H9 (cell line): Measurements from ENCODE around the gene SLC30A3. TPM values are rescaled to one million over a fixed set of nuclear protein-coding genes. Genes with fewer than 3 reads are reported as not detected.

Experiments used
- DNase-seq: peaks from one replicate; pipeline ENCODE4 v3.0.0-alpha.2; 2017
- H2AFZ ChIP-seq: one replicate; pipeline ENCODE4 v1.6.1; 2013; ENCODE audit warnings: mild to moderate bottlenecking, low read length, control low read depth, moderate library complexity
- H2AK5ac ChIP-seq: 2 replicates; pipeline ENCODE4 v1.6.1; 2013; ENCODE audit warnings: low read length, control low read depth, mixed read lengths; ENCODE audit not compliant: insufficient read length
- H2BK120ac ChIP-seq: one replicate; pipeline ENCODE4 v1.6.1; 2013; ENCODE audit warnings: low read depth, mild to moderate bottlenecking, low read length, control low read depth, inconsistent platforms; ENCODE audit not compliant: poor library complexity, severe bottlenecking
- H2BK12ac ChIP-seq: 2 replicates; pipeline ENCODE4 v1.6.1; 2013; ENCODE audit warnings: low read length, control low read depth, mixed read lengths, low read depth; ENCODE audit not compliant: insufficient read length
- H2BK15ac ChIP-seq: 2 replicates; pipeline ENCODE4 v1.6.1; 2013; ENCODE audit warnings: low read depth, low read length, control low read depth
- H2BK20ac ChIP-seq: one replicate; pipeline ENCODE4 v1.6.1; 2013; ENCODE audit warnings: low read depth, mild to moderate bottlenecking, low read length, control low read depth, inconsistent platforms; ENCODE audit not compliant: poor library complexity, severe bottlenecking
- H2BK5ac ChIP-seq: 2 replicates; pipeline ENCODE4 v1.6.1; 2013; ENCODE audit warnings: low read length, control low read depth, mixed read lengths; ENCODE audit not compliant: insufficient read length
- H3K14ac ChIP-seq: 2 replicates; pipeline ENCODE4 v1.6.1; 2013; ENCODE audit warnings: low read length, control low read depth; ENCODE audit not compliant: insufficient read depth
- H3K18ac ChIP-seq: 2 replicates; pipeline ENCODE4 v1.6.1; 2013; ENCODE audit warnings: low read depth, mild to moderate bottlenecking, mixed read lengths, low read length, control low read depth; ENCODE audit not compliant: insufficient read length
- H3K23ac ChIP-seq: 2 replicates; pipeline ENCODE4 v1.6.1; 2013; ENCODE audit warnings: low read length, control low read depth, mixed read lengths, low read depth; ENCODE audit not compliant: insufficient read length
- H3K23me2 ChIP-seq: 2 replicates; pipeline ENCODE4 v1.6.1; 2013; ENCODE audit warnings: low read depth, mild to moderate bottlenecking, mixed read lengths, low read length, control low read depth; ENCODE audit not compliant: insufficient read length, poor library complexity, severe bottlenecking
- H3K27ac ChIP-seq: 2 replicates; pipeline ENCODE4 v1.5.1; 2013; ENCODE audit warnings: low read length, control low read depth, mixed read lengths, low read depth; ENCODE audit not compliant: insufficient read length
- H3K27me3 ChIP-seq: 2 replicates; pipeline ENCODE4 v1.6.1; 2013; ENCODE audit warnings: low read length, control low read depth, inconsistent platforms; ENCODE audit not compliant: insufficient read depth
- H3K4ac ChIP-seq: 2 replicates; pipeline ENCODE4 v1.6.1; 2013; ENCODE audit warnings: low read depth, mild to moderate bottlenecking, control low read depth, inconsistent platforms, low read length, moderate library complexity
- H3K4me1 ChIP-seq: 2 replicates; pipeline ENCODE4 v1.6.1; 2013; ENCODE audit warnings: low read length, control low read depth, inconsistent platforms; ENCODE audit not compliant: insufficient read depth
- H3K4me2 ChIP-seq: 2 replicates; pipeline ENCODE4 v1.6.1; 2013; ENCODE audit warnings: low read length, control low read depth, mixed read lengths; ENCODE audit not compliant: insufficient read length, insufficient read depth
- H3K56ac ChIP-seq: 2 replicates; pipeline ENCODE4 v1.6.1; 2013; ENCODE audit warnings: low read depth, mild to moderate bottlenecking, mixed read lengths, low read length, control low read depth; ENCODE audit not compliant: insufficient read length
- H3K79me1 ChIP-seq: 2 replicates; pipeline ENCODE4 v1.6.1; 2013; ENCODE audit warnings: low read depth, mild to moderate bottlenecking, moderate library complexity, low read length, control low read depth, inconsistent platforms; ENCODE audit not compliant: insufficient read depth, poor library complexity, severe bottlenecking
- H3K79me2 ChIP-seq: 2 replicates; pipeline ENCODE4 v1.6.1; 2013; ENCODE audit warnings: low read length, control low read depth, inconsistent platforms; ENCODE audit not compliant: insufficient read depth
- H3K9ac ChIP-seq: 2 replicates; pipeline ENCODE4 v1.6.1; 2013; ENCODE audit warnings: low read length, control low read depth, mixed read lengths; ENCODE audit not compliant: insufficient read length; ENCODE audit errors: extremely low read depth
- H3K9me3 ChIP-seq: one replicate; pipeline ENCODE4 v1.6.1; 2013; ENCODE audit warnings: low read depth, low read length, inconsistent platforms; ENCODE audit not compliant: control insufficient read depth
- H3T11ph ChIP-seq: one replicate; pipeline ENCODE4 v1.6.1; 2013; ENCODE audit warnings: mild to moderate bottlenecking, low read length, control low read depth, inconsistent platforms
- H4K20me1 ChIP-seq: one replicate; pipeline ENCODE4 v1.6.1; 2013; ENCODE audit not compliant: control insufficient read depth, insufficient read length, insufficient read depth
- H4K5ac ChIP-seq: 2 replicates; pipeline ENCODE4 v1.6.1; 2013; ENCODE audit warnings: low read depth, mild to moderate bottlenecking, mixed read lengths, low read length, control low read depth; ENCODE audit not compliant: insufficient read length
- H4K8ac ChIP-seq: replicated peaks from 2 replicates; pipeline ENCODE4 v1.6.1; 2013; ENCODE audit warnings: low read length, control low read depth, mixed read lengths, low read depth; ENCODE audit not compliant: insufficient read length
- H4K91ac ChIP-seq: 2 replicates; pipeline ENCODE4 v1.6.1; 2013; ENCODE audit warnings: low read depth, mild to moderate bottlenecking, moderate library complexity, mixed read lengths, low read length, control low read depth; ENCODE audit not compliant: insufficient read length
- H3K27ac Mint-ChIP-seq, 3 experiments: 2 replicates in 2 of 3; 3 replicates in 1 of 3; pipeline ENCODE4 v1.8.0; 2020 to 2021; ENCODE audit warnings: mixed read lengths in 3 of 3, mild to moderate bottlenecking in 1 of 3, moderate library complexity in 1 of 3
- H3K27me3 Mint-ChIP-seq: 2 replicates; pipeline ENCODE4 v1.8.0; 2021; ENCODE audit warnings: low read depth, mild to moderate bottlenecking, moderate library complexity, mixed read lengths
- H3K36me3 Mint-ChIP-seq, 3 experiments: 2 replicates in 2 of 3; 3 replicates in 1 of 3; pipeline ENCODE4 v1.8.0; 2020 to 2021; ENCODE audit warnings: low read depth in 3 of 3, mixed read lengths in 3 of 3; ENCODE audit not compliant: insufficient read depth in 1 of 3
- H3K4me1 Mint-ChIP-seq, 2 experiments: 2 replicates each; pipeline ENCODE4 v1.8.0; 2020; ENCODE audit warnings: mixed read lengths in 2 of 2
- H3K4me3 Mint-ChIP-seq, 2 experiments: 2 replicates in 1 of 2; 3 replicates in 1 of 2; pipeline ENCODE4 v1.8.0; 2020 to 2021; ENCODE audit warnings: mild to moderate bottlenecking in 2 of 2, mixed read lengths in 2 of 2, moderate library complexity in 1 of 2
- H3K9me3 Mint-ChIP-seq, 2 experiments: 2 replicates in 1 of 2; 3 replicates in 1 of 2; pipeline ENCODE4 v1.8.0; 2020; ENCODE audit warnings: mild to moderate bottlenecking in 2 of 2, mixed read lengths in 2 of 2, moderate library complexity in 1 of 2
- WGBS: extraction: QIAGEN DNeasy Blood & Tissue Kit; methylation state at CpG from one replicate; pipeline ENCODE4 v1.1.7; 2013; ENCODE audit warnings: missing lambda C conversion rate, low lambda C conversion rate, mixed read lengths; ENCODE audit not compliant: insufficient read length; ENCODE audit errors: extremely low coverage; 5-methylcytosine and 5-hydroxymethylcytosine counted together
- total RNA-seq: library from RNA; stranded (reverse); gene quantifications from 2 replicates; pipeline ENCODE4 v1.2.1, GENCODE V29; 2021
- TF ChIP-seq, protein P1 (sequence below): fragments of 200-600 bp; sonication (generic); conservative IDR thresholded peaks from 3 replicates; pipeline ENCODE4 v1.8.0; 2021; ENCODE audit warnings: antibody characterized with exemption, mild to moderate bottlenecking

The SLC30A3 gene
- total RNA-seq, 1 experiment from 2014 or later = 2.5 TPM

DNA sequence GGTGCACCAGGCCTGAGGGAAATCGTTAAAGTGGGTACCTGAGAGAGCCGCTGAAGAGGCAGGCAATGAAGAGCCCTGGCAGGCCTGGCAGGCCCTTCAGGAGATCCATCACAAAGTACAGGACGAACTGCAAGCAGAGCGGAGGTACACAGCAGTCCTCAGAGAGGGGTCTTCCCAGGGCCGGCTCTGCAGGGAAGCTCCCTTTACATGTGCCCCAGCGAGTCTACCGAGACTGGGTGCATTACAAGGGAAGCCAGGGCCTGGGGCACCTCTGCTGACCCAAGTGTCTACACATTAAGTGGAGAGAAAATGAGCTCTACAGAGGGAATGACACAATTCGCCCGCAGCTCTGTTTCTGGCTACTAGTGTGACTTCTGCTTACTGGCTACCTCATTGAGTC lies 59.1 kb downstream of the SLC30A3 start:
- no peak overlapping the region for H3K18ac ChIP-seq

More for the DNA sequence above, 59.1 kb downstream of the SLC30A3 start:
- Histone ChIP-seq H3K79me2 (no peaks in the 10 kb centered on the region), H3K56ac (no peak overlapping the region), H2AFZ (no peak overlapping the region), H3K79me1 (no peaks in the 10 kb centered on the region), H2AK5ac (no peak overlapping the region), H2BK20ac (no peak overlapping the region), H4K91ac (no peak overlapping the region), H3K14ac (no peak overlapping the region), H3K9me3 (no peaks in the 10 kb centered on the region), H3K27ac (no peak overlapping the region), H3K4me1 (no peaks in the 10 kb centered on the region), H2BK15ac (no peak overlapping the region), H4K5ac (no peak overlapping the region), H4K20me1 (no peaks in the 10 kb centered on the region), H3K27me3 (no peaks in the 10 kb centered on the region), H3K23ac (no peak overlapping the region), H3K9ac (no peak overlapping the region), H2BK120ac (no peak overlapping the region), H3K4ac (no peak overlapping the region), H3K4me2 (no peak overlapping the region), H2BK5ac (no peak overlapping the region), H4K8ac (no peak overlapping the region), H3T11ph (no peak overlapping the region), H3K23me2 (no peaks in the 10 kb centered on the region), H2BK12ac (no peak overlapping the region)
- WGBS = no CpG with 5 or more reads among the region's 9 CpGs
- Mint-ChIP-seq H3K36me3 (peaks cover 65 to 97% (median 92%) of the 10 kb centered on the region in 3 experiments), H3K9me3 (no peaks in the 10 kb centered on the region), H3K4me1 (peaks cover 7 to 9% of the 10 kb centered on the region in 2 experiments), H3K27ac (no peak overlapping the region), H3K27me3 (no peaks in the 10 kb centered on the region), H3K4me3 (no peak overlapping the region)
- DNase-seq = no peak
- TF ChIP-seq, protein P1, sequence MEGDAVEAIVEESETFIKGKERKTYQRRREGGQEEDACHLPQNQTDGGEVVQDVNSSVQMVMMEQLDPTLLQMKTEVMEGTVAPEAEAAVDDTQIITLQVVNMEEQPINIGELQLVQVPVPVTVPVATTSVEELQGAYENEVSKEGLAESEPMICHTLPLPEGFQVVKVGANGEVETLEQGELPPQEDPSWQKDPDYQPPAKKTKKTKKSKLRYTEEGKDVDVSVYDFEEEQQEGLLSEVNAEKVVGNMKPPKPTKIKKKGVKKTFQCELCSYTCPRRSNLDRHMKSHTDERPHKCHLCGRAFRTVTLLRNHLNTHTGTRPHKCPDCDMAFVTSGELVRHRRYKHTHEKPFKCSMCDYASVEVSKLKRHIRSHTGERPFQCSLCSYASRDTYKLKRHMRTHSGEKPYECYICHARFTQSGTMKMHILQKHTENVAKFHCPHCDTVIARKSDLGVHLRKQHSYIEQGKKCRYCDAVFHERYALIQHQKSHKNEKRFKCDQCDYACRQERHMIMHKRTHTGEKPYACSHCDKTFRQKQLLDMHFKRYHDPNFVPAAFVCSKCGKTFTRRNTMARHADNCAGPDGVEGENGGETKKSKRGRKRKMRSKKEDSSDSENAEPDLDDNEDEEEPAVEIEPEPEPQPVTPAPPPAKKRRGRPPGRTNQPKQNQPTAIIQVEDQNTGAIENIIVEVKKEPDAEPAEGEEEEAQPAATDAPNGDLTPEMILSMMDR = no peak

Other genes with a start within 250 kb of the SLC30A3 start
- 53.9 and 55.3 TPM in 2 replicates for gene TMEM214, start 230.1 kb downstream of the SLC30A3 start, total RNA-seq
- 55.4 and 58.3 TPM in 2 replicates for gene AGBL5, start 211.4 kb downstream of the SLC30A3 start, total RNA-seq
- 214 and 215 TPM in 2 replicates for gene OST4, start 191.4 kb downstream of the SLC30A3 start, total RNA-seq
- gene EMILIN1, start 184.4 kb downstream of the SLC30A3 start, total RNA-seq = 1.2 and 1.8 TPM in 2 replicates
- 12.1 and 12.2 TPM in 2 replicates for gene KHK, start 176.3 kb downstream of the SLC30A3 start, total RNA-seq
- 1.4 and 2.1 TPM in 2 replicates for gene CGREF1, start 143.9 kb downstream of the SLC30A3 start, total RNA-seq
- 0.31 and 0.61 TPM in 2 replicates for gene ABHD1, start 139.2 kb downstream of the SLC30A3 start, total RNA-seq
- gene PREB, start 128.4 kb downstream of the SLC30A3 start, total RNA-seq = 43.6 and 45.6 TPM in 2 replicates
- gene PRR30, start 123.6 kb downstream of the SLC30A3 start, total RNA-seq = not detected in 2 replicates
- gene TCF23, start 114.0 kb downstream of the SLC30A3 start, total RNA-seq = not detected in 2 replicates
- 106 and 108 TPM in 2 replicates for gene ATRAID, start 51.0 kb downstream of the SLC30A3 start, total RNA-seq
- 112 and 122 TPM in 2 replicates for gene SLC5A6, start 50.8 kb downstream of the SLC30A3 start, total RNA-seq
- gene CAD, start 45.7 kb downstream of the SLC30A3 start, total RNA-seq = 117 and 130 TPM in 2 replicates
- 0.37 and 0.44 TPM in 2 replicates for gene DNAJC5G, start 12.4 kb upstream of the SLC30A3 start, total RNA-seq
- gene TRIM54, start 19.4 kb upstream of the SLC30A3 start, total RNA-seq = 4.6 and 5.0 TPM in 2 replicates
- 0.77 and 1.5 TPM in 2 replicates for gene UCN, start 45.4 kb upstream of the SLC30A3 start, total RNA-seq
- gene MPV17, start 60.0 kb upstream of the SLC30A3 start, total RNA-seq = 55.4 and 59.4 TPM in 2 replicates
- gene GTF3C2, start 93.7 kb upstream of the SLC30A3 start, total RNA-seq = 109 TPM in 2 replicates
- 62.1 and 67.2 TPM in 2 replicates for gene EIF2B4, start 107.3 kb upstream of the SLC30A3 start, total RNA-seq
- gene SNX17, start 107.6 kb upstream of the SLC30A3 start, total RNA-seq = 78.1 and 81.1 TPM in 2 replicates
- 24.8 and 26.5 TPM in 2 replicates for gene ZNF513, start 117.7 kb upstream of the SLC30A3 start, total RNA-seq
- 146 and 150 TPM in 2 replicates for gene PPM1G, start 146.5 kb upstream of the SLC30A3 start, total RNA-seq
- gene NRBP1, start 165.6 kb upstream of the SLC30A3 start, total RNA-seq = 140 TPM in 2 replicates
- 49.9 and 57.3 TPM in 2 replicates for gene KRTCAP3, start 179.3 kb upstream of the SLC30A3 start, total RNA-seq
- 13.8 and 15.5 TPM in 2 replicates for gene IFT172, start 226.7 kb upstream of the SLC30A3 start, total RNA-seq
- 21.1 and 21.5 TPM in 2 replicates for gene FNDC4, start 232.2 kb upstream of the SLC30A3 start, total RNA-seq
- 0.11 and 0.33 TPM in 2 replicates for gene GCKR, start 233.8 kb upstream of the SLC30A3 start, total RNA-seq